Skin of body (tissue), 2 donors: Measurements from ENCODE around the gene B2M. TPM values are rescaled to one million over a fixed set of nuclear protein-coding genes. Genes with fewer than 3 reads are reported as not detected.
"Not testable (repeated sequence)": the region's sequence is repeated elsewhere in the genome, so short reads cannot be mapped to it uniquely, and the experiment has no call there.

Source experiments
- DNase-seq: peaks from one replicate; lab custom pipeline; 2025; lab: John Stamatoyannopoulos, UW
- total RNA-seq: library from RNA; depleted of rRNA; stranded (reverse); fragments of >200 nt; gene quantifications from one replicate; pipeline ENCODE4 v1.2.3, GENCODE V29; 2014

Gene B2M
- total RNA-seq, 1 donor from 2014 or later: 1,215 TPM

DNA sequence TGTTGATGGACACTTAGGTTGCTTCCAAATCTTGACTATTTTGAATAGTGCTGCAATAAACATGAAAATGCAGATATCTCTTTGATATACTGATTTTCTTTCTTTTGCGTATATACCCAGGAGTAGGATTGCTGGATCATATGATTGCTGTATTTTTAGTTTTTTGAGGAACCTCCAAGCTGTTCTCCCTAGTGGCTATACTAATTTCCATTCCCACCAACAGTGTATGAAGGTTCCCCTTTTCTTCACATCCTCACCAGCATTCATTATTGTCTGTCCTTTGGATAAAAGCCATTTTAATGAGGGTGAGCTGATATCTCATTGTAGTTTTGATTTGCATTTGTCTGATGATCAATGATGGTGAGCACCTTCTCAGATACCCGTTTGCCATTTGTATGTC is 12.7 kb upstream of the B2M start:
- DNase-seq: no peak

GRCh38 chr15:44700676-44701075 is 10.6 kb upstream of the B2M start:
- DNase-seq: not testable (repeated sequence)

DNA sequence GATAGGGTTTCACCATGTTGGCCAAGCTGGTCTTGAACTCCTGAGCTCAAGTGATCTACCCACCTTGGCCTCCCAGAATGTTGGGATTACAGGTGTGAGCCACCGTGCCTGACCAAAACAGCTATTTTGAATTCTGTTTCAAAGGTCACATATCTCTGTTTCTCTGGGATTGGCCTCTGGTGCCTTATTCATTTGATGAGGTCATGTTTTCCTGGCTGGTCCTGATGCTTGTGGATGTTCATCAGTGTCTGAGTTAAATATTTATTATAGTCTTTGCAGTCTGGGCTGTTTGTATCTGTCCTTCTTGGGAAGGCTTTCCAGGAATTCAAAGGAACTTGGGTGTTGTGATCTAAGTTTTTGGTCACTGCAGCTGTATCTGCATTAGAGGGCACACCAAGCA is 5.3 kb upstream of the B2M start:
- no peak for DNase-seq

GRCh38 chr15:44706401-44706800 is 4.9 kb upstream of the B2M start:
- no peak for DNase-seq

DNA sequence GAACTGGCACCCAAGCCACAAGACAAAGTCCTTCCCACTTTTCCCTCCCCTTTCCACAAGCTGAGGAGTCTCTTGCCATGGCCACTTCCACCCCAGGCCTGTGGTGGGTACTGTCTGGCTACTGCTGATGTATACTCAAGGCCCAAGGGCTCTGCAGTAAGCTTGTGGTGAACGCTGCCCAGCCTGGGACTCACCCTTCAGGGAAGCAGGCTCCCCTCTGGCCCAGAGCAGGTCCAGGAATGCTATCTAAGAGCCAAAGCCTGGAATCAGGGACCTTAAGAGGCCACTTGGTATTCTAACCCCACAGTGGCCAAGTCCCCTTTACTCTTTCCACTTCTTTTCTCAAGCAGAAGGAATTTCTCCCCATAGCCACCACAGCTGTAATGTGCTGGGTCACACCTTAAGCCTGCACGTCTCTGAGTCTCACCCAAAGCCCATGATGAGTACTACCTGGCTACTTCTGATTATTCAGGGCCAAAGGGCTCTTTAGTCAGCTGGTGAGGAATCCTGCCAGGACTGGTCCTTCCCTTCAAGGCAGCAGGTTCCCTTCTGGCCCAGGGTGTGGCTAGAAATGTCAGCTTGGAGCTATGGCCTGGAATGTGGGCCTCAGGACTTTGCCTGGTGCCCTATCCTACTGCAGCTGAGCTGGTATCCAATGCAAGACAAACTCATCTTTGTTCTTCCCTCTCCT is 4.2 kb upstream of the B2M start:
- no peak for DNase-seq

GRCh38 chr15:44710236-44711095 is 851 bp upstream of the B2M start:
- peak; percentile 59 for DNase-seq

DNA sequence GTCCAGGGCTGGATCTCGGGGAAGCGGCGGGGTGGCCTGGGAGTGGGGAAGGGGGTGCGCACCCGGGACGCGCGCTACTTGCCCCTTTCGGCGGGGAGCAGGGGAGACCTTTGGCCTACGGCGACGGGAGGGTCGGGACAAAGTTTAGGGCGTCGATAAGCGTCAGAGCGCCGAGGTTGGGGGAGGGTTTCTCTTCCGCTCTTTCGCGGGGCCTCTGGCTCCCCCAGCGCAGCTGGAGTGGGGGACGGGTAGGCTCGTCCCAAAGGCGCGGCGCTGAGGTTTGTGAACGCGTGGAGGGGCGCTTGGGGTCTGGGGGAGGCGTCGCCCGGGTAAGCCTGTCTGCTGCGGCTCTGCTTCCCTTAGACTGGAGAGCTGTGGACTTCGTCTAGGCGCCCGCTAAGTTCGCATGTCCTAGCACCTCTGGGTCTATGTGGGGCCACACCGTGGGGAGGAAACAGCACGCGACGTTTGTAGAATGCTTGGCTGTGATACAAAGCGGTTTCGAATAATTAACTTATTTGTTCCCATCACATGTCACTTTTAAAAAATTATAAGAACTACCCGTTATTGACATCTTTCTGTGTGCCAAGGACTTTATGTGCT is 527 bp downstream of the B2M start:
- DNase-seq: peak; percentile 71

- DNase-seq: peak; percentile 55
These were observed 1.2 kb downstream of the B2M start for GRCh38 chr15:44712346-44713005.

- DNase-seq: no peak
These were observed 2.0 kb downstream of the B2M start for GRCh38 chr15:44713006-44713966.

GRCh38 chr15:44715142-44715796 is 4.0 kb downstream of the B2M start:
- no peak for DNase-seq

GRCh38 chr15:44715797-44716334 is 4.5 kb downstream of the B2M start:
- DNase-seq: no peak

DNA sequence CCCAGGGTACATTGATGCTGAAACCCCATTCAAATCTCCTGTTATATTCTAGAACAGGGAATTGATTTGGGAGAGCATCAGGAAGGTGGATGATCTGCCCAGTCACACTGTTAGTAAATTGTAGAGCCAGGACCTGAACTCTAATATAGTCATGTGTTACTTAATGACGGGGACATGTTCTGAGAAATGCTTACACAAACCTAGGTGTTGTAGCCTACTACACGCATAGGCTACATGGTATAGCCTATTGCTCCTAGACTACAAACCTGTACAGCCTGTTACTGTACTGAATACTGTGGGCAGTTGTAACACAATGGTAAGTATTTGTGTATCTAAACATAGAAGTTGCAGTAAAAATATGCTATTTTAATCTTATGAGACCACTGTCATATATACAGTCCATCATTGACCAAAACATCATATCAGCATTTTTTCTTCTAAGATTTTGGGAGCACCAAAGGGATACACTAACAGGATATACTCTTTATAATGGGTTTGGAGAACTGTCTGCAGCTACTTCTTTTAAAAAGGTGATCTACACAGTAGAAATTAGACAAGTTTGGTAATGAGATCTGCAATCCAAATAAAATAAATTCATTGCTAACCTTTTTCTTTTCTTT is 5.8 kb downstream of the B2M start:
- DNase-seq: no peak

GRCh38 chr15:44718180-44718926 is 7.0 kb downstream of the B2M start:
- no peak for DNase-seq

DNA sequence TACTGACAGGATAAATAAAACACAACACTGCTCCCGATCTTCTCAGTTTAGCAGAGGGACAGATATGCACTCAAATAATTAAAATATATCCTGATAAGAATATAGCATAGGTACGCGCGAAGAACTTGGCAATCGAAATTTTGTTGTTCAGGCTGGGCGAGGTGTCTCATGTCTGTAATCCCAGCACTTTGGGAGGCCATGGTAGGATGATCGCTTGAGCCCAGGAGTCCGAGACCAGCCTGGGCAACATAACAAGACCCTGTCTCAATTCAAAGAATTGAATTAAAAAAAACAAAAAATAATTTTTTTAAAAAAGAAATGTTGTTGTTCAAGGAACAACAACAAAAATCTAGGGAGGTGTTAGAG is 7.6 kb downstream of the B2M start:
- DNase-seq: no peak

- DNase-seq: no peak
These were observed 8.1 kb downstream of the B2M start for GRCh38 chr15:44719293-44719999.

- not testable (repeated sequence) for DNase-seq
These were observed 8.7 kb downstream of the B2M start for GRCh38 chr15:44720000-44720435.

GRCh38 chr15:44720460-44721176 is 9.3 kb downstream of the B2M start:
- no peak for DNase-seq
